ENCODE results near the gene NEK10.

The NEK10 gene

DNA sequence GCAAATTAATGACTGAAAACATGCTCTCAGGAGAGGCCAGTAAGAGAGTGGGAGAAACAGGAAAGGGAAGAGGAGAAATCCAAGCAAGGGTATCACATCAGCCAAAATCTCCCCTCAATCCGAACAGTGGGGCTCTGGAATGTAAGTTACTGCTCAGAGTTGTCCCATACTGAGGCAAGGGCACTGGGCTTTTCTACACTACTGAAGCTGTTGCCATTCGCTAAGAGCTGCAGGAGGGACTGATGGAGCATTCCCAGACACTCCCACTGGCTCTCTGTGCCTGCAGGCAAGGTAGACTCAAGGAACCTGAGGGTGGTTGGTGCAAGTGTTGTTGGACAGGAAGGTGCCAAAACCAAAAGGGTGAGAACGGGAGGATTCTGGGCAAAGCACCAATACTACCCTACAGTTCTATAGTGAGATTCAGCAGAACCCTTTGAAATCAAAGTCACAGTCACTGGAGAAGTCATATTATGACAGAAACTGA lies 46.1 kb downstream of the NEK10 start:
- no peak for DNase-seq (ENCODE audit: low read depth)
- H3K4me3 ChIP-seq (ENCODE audit: low read length): no peak overlapping the region
- TF ChIP-seq, protein P1, sequence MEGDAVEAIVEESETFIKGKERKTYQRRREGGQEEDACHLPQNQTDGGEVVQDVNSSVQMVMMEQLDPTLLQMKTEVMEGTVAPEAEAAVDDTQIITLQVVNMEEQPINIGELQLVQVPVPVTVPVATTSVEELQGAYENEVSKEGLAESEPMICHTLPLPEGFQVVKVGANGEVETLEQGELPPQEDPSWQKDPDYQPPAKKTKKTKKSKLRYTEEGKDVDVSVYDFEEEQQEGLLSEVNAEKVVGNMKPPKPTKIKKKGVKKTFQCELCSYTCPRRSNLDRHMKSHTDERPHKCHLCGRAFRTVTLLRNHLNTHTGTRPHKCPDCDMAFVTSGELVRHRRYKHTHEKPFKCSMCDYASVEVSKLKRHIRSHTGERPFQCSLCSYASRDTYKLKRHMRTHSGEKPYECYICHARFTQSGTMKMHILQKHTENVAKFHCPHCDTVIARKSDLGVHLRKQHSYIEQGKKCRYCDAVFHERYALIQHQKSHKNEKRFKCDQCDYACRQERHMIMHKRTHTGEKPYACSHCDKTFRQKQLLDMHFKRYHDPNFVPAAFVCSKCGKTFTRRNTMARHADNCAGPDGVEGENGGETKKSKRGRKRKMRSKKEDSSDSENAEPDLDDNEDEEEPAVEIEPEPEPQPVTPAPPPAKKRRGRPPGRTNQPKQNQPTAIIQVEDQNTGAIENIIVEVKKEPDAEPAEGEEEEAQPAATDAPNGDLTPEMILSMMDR (conservative IDR thresholded peaks at IDR 0.05; ENCODE audit: low read length): no peak

- TF ChIP-seq, protein P1 (conservative IDR thresholded peaks at IDR 0.05; ENCODE audit: low read length): no peak
- no peak for DNase-seq (ENCODE audit: low read depth)
- no peak overlapping the region for H3K4me3 ChIP-seq (ENCODE audit: low read length)
These were observed 46.5 kb downstream of the NEK10 start for GRCh38 chr3:27322634-27323033.

GRCh38 chr3:27319847-27320526 lies 49.2 kb downstream of the NEK10 start:
- no peak overlapping the region for H3K4me3 ChIP-seq (ENCODE audit: low read length)
- TF ChIP-seq, protein P1 (conservative IDR thresholded peaks at IDR 0.05; ENCODE audit: low read length): no peak
- no peak for DNase-seq (ENCODE audit: low read depth)

DNA sequence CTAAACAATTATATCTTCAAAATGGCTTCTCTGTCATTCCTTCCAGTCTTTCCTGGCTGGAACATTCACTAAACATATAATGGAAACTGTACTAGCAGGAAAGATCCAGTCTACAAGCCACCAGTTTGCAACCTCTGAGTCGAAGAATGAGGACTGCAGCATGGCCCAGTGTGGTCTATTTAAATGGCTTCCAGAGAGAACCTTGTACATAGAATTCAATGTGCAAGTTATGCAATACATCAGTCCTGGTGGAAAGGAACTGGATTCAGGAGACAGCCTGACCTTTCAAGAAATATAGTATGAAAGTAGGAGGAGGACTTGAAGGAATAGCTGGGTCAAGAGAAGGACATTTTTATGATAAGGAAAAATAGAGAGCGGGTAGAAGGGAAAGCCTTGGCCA lies 49.9 kb downstream of the NEK10 start:
- no peak overlapping the region for H3K4me3 ChIP-seq (ENCODE audit: low read length)
- no peak for DNase-seq (ENCODE audit: low read depth)
- TF ChIP-seq, protein P1 (conservative IDR thresholded peaks at IDR 0.05; ENCODE audit: low read length): no peak

DNA sequence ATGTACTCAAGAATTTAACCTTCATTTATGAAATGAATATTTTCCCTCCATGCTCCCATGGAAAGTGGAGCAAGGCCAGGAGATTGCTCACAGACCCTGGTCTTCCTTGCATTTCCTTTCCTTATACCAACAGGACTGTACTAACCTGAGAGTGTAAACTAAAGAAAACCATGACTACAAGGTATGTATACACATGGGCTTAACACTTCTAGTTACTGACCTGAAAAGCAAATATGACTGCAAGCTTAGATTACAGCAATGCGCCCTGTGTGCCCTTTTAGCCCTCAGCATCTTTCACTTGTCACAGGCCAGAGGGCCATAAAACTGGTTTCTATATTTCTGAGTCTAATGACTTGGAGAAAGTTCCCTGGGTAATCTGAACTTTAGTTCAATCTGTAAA lies 52.1 kb downstream of the NEK10 start:
- TF ChIP-seq, protein P1 (conservative IDR thresholded peaks at IDR 0.05; ENCODE audit: low read length): no peak
- DNase-seq (ENCODE audit: low read depth): no peak
- H3K4me3 ChIP-seq (ENCODE audit: low read length): no peak overlapping the region

DNA sequence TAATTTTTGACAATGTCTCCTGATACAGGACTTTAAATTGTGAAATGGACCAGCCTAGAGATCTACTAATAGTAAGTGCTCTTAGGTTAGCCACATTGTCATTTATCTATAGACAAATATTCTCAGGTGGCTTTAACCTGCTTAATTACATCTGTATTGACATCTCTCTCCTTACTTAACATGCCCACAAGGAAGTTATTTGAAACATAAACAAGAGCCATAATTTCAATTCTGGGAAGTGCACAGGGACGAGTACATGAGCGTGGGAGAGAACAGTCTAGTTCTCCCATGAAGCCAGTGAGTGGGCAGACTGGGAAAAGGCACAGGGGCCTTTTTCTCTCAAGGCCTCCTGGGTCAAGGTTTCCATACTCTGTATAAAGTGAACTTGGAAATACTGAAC lies 54.2 kb downstream of the NEK10 start:
- no peak for DNase-seq (ENCODE audit: low read depth)
- TF ChIP-seq, protein P1 (conservative IDR thresholded peaks at IDR 0.05; ENCODE audit: low read length): no peak
- no peak overlapping the region for H3K4me3 ChIP-seq (ENCODE audit: low read length)

DNA sequence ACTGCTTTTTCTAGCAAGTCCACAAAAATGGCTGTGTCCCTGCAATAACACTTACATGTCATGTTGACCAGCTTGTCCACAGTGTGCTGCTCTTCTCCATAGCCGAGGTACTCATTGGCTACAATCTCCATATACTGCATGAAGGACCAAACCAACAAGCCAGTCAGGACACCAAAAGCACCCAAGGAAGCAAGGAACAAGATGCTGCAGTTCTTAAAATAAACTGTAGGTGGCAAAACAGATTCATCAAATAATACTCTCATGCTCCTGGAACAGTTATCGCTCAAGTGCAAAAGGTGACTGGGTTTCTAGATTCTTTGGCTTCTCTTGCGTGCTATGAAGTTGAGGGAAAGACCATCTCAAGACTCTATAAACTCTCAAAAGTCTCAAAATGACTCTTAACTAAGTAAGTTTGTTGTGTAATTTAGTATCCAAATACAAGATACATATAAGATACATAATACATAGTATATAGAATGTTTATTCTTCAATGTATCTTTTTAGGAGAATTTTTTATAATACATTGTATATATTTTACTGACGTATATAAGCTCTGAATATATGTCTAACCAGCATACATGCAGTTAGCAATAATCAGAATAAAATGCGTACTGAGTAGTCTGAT lies 57.0 kb downstream of the NEK10 start:
- peak; percentile 77 for DNase-seq (ENCODE audit: low read depth)
- TF ChIP-seq, protein P1 (conservative IDR thresholded peaks at IDR 0.05; ENCODE audit: low read length): peak; percentile 84
- H3K4me3 ChIP-seq (ENCODE audit: low read length): no peak overlapping the region
